NCI-H1694 treated with DMSO at 0.1 percent for 48 hours (cell line): ENCODE measurements around the gene NEDD4L.
A peak's percentile ranks its signal among the peaks of the same experiment; 100 is the strongest.

Experiments used
- DNase-seq: peaks from one replicate; lab custom pipeline; 2025; lab: John Stamatoyannopoulos, UW

NEDD4L gene

DNA sequence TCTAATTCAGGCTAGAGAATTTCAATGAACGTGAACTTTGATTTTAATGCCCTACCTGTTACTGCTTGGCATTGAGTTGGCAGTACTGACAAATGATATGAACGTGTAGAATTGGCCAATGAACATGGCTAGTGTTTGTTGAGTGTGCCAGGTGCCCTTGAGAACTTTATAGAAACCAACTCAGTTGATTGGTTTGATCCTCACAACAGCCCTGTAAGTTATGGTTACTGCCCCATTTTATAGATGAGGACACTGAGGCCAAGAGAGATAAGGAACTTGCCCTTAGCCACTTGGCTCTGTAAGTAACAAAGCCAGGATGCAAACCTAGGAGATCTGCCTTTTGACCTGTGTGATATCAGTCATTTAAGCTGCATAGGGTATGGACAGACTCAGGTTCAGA lies 275.7 kb downstream of the NEDD4L start:
- no peak for DNase-seq

DNA sequence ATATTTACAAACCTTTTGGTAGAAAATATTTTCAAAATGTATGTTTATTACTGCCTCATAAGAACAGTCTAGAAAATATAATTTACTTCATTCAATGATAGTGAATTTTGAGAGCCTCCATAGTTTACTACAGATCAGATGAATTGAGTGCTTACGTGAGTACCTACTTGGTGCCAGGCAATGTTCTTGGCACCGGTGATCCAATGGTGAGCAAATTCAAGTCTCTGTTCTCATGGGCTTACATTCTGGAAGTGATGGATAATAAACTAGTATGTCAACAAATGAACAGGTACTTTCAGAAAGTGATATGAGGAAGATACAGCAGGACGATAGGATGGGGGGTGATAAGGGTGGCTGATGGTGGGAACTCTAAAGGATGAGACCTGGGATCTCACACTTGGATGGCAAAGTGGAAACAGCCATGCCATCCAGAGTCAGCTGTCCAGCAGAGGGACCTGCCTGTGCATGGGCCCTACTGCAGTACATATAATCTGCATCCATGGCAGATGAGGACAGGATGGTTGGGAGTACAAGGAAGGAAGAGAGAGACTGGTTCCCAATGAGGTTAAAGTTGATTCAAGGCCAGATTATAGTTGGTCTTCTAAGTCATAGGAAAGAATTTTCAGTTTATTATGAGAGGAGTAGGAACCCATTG lies 277.0 kb downstream of the NEDD4L start:
- DNase-seq, result no peak

DNA sequence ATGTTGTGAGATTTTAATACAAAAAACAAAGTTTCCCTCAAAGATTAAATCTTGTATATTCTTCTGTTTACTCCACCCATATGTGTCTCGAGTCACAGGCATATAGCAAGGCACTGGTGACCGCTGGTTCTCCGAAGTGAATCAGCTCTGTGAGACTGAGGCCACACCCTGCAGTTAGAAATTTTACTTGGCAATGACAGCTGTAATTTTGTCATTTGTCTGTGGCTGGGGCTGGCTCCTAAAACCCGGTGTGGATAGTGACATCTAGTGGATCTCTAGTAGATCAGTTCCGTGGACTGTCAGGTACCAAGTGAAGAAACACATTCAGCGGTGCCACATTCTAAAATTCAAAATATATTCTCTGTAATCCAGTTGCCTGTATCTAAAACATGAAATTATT lies 278.0 kb downstream of the NEDD4L start:
- peak; percentile 75 for DNase-seq

DNA sequence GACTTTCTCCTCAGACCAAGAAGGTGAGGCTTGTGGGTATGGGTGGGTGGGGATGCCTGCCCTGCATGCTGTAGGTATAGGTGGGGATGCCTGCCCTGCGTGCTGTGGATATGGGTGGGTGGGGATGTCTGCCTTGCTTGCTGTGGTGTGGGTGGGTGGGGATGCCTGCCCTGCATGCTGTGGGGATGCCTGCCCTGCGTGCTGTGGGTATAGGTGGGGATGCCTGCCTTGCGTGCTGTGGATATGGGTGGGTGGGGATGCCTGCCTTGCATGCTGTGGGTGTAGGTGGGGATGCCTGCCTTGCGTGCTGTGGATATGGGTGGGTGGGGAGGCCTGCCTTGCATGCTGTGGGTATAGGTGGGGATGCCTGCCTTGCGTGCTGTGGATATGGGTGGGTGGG lies 278.4 kb downstream of the NEDD4L start:
- DNase-seq, result no peak

DNA sequence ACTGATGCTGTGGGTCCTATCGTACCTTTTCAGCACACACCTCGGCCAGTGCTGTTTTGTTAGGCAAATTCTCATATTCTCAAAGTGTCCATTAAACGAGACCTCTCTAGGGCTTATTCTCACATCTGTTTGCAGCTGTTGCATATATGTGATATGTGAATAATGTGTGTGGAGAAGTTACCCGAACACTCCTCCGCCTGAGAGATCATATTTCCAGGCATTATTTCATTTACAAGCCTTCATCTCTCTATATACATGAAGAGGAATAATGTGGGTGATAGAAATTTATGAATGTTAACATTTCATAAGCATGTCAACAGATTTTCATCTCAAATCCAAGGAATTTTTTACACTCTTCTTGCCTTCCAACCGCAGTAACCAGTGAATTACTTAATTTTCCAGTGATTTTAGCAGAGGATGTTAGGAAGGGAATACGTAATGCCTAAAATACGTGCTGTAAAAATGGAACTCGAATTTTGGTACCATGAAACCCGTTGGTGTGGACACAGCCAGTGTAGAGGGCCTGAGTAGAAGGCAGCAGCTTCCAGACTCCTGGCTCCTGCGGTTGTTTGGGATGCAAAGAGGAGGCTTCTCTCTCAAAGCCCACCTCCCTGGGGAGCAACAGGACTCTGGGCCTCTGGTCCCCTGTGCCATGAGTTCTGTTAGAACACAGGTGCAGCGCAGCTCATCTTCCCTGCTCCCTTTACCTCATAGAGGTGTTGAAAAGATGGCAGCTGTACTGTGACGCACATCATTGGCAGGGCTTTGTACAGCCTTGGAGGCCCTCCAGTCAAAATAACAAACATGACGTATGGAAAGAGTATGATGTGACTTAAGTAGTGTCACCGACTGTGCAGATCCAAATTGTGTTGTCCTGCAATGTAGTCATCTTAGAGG lies 280.1 kb downstream of the NEDD4L start:
- DNase-seq, result no peak

DNA sequence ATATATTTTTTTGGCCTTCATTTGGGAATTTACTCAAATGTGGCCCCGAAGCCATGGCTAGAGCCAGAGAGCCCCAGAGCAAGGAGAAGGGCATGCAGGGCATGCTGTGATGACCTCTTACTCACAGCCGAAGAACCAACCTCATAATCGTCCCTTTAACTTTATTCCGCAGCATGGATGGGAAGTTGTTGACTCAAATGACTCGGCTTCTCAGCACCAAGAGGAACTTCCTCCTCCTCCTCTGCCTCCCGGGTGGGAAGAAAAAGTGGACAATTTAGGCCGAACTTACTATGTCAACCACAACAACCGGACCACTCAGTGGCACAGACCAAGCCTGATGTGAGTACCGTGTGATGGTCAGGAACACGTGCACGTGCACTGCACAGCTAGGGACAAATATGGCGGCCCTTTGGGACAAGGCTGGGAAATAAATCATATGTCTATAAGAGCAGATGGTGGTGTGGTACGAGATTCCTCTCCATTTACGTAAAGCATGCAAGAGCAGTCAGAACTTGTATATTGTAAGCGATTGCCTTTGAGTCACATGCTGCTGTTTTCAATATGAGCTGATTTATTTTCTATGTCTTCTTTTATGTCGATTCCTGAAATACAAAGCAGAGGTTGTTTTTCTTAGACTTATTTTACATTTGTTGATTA lies 280.9 kb downstream of the NEDD4L start:
- no peak for DNase-seq

DNA sequence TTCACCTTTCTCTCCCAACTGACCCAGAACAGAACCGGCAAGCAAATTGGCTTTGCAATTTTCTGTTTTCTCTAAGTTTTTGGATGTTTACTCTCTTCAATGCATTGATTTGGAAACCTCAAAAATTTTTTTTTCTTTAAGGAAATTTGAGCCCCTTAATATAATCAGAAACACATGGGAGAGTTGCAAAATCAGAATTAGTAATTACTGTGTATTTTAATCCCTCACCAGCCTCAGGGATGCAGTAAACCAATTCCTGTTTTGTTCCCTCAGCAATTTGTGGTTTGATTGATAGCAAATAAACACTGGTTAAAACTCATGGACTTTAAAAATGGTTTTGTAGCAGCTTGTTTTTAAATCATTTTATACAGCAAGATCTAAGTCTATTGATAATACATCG lies 281.5 kb downstream of the NEDD4L start:
- DNase-seq, result no peak

DNA sequence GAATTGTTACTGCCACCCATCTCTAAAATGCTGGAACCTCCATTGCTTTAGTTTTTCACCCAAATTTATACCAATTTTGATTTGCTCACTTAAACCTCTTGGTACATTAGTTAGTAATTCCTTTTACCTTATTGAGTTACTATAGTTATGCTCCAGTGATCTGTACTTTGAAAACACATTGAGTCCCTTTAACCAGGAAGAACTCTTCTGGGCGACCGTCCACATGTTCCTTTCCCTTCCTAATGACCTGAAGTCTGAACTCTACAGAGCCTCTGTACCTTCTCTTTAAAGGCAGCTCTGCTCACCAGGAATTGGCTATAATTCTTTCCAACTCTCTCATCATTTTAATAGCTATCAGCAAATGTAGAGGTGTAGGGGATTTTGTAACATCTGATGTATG lies 290.0 kb downstream of the NEDD4L start:
- no peak for DNase-seq

DNA sequence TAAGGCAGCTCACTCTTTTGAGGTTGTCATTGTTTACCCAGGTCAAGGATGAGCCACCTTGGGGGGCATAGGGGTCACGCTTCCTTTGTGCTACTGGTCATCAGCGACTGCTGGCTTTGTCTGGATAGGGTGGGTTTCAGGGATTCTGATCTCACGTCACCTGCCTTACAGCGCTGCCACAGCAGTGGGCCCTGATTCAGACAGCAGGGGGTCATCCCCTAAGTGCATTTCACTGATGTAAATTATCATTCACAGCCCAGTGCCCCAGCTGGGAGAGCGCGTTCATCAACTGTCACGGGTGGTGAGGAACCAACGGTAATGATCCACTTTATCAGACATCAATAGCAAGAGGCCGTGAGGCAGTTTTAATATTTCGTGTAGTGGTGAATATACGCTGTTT lies 291.2 kb downstream of the NEDD4L start:
- no peak for DNase-seq

DNA sequence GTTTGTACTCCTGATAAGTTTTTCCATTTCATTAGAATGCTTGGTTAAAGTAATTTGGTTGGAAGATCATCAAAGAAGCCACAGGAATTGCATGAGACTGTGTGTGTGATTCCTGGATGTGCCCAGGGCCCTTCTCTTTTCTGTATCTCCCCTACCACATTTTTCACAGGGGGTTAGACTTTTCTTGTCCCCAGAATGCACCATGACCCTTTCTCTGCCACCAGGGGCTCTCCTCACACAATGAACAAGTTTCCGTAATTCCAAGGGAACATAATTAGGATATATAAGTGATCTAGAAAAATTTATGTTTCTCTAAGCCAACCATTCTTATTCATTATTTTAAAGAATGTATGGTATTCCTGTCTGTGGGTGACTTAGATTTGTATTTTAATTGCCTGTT lies 291.8 kb downstream of the NEDD4L start:
- DNase-seq, result no peak

DNA sequence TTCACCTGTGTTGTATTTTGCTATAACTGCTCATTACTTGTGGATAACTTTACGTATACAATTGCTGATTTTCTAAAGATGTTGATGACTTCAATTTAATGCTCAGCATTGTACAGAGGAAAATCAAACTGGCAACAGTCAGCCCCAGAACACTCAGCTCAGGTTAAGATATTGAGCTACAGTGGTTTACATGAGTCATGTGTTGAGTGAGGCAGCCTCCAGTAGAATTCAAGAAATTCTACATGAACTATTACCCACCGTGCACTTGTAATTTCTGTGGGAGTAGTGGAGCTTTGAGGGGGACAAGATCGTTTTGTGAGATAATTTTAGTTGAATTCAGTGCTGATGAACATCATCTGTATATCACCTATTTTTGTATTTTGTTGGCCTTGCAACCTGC lies 292.6 kb downstream of the NEDD4L start:
- DNase-seq, result no peak

DNA sequence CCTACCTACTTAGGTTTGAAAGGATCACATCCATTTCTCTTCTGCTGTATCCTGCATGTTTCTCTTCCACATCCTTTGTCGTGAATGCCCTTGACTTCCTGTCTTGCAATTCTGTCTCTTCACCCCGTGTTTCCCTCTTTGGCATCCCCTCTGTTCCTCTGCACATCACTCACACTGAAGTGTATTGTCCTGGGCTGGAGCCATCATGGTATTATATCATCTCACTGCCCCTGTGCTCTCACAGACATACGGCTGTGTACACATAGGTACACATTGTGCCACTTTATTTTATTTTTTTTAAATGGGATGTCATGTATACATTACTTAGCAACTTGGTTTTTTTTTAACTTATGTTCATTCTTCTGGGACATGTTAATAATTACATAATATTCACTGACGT lies 293.3 kb downstream of the NEDD4L start:
- no peak for DNase-seq

DNA sequence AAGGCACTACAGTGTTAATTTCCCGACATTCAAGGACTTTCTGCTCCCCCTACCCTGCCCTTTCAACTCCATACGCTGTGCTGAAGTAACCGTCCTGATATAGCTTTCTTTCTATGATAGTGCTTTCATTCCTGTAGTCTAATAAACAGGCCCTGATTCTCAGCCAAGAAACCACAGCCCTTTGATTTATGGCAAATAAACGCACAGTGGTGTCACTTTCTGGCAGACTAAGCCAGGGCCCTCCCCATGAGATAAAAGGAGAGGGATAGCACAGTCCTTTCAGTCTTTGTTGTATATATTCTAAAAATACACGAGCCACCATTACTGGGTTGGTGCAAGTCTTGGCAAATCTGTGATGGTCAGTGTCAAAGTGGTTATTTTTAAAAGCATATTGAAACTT lies 293.7 kb downstream of the NEDD4L start:
- DNase-seq, result no peak

DNA sequence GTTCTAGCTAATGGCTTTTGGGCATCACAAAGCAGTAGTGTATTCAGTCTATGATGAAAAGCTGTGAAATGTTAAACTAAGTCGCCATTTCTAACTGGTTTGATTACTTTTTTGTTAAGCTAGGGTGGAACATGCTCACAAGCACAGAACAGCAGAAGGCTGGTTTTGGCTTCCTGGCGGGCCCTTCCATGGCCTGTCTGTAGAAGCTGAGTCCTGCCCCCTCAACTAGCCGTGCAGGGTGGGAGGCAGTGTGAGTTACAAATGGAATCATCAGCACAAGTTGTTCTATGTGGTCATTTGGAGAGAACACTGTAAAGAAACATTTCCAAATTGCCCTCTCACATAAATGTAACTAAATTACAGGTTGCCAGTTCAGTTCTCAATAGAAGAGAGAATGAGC lies 294.1 kb downstream of the NEDD4L start:
- no peak for DNase-seq

DNA sequence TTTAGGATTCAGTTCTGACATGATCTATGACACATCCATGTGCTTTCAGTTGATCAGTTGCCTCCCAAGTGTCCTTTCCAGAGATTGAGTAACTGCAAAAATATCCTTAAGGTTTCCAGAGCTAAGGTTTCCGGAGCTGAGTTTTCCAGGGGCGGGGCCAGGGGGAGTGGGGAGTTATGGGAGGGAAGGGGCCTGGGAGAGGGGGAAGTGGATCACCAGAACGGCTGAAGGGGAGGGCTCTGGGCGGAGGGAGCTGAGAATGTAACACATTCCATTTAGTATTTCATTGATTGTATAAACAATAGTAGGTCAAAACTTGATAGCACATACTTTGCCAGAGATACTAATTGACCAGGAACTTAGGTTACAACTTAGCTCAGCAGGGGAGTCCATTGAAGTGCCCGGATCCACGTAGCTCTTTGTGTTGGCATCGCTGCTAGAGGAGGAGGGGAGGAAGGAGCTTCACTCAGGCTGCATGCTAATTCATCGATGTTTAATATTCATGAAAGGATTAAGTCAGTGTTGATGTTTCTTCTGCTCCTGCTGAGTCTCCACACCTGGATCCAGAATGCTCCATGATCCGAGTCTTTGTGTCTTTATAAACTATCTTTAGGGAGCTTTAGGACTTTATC lies 295.1 kb downstream of the NEDD4L start:
- DNase-seq, result no peak

DNA sequence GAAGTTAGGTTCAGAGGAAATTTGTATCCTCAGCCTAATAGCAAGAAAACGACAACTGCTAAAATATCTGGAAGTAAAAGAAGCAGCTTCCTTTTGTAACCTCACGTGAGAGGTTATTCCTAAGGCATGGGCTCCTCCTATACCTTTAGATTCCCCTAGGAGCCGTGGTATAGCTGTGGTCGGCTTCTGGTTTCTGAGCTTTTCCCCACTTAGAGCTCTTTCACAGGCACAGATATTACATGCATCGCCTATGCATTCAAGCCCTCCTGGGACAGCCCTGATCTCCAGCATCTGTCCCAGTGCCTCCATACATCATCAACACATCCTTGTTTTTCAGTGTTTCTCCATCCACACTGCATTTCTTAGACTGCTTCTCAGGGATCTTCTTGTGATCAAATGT lies 295.9 kb downstream of the NEDD4L start:
- DNase-seq, result no peak

DNA sequence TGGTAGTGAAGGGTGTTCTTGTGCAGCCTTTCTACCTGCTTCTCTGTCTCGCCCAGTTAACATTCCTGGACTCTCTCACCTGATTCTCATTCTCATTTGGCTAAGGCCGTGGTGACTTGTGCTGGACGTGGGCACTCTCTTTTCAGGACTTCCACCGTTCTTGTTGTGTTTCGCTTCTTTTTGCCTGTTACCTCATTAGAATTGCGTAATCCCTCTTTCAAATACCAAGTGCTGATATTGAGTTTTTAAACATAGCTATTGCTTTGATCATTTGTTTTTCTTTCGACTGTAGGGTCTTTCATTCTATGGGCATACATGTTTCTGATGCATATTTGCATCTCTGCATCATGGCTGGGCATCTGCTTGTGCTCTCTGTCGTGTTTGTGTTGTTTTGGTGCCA lies 297.9 kb downstream of the NEDD4L start:
- no peak for DNase-seq

DNA sequence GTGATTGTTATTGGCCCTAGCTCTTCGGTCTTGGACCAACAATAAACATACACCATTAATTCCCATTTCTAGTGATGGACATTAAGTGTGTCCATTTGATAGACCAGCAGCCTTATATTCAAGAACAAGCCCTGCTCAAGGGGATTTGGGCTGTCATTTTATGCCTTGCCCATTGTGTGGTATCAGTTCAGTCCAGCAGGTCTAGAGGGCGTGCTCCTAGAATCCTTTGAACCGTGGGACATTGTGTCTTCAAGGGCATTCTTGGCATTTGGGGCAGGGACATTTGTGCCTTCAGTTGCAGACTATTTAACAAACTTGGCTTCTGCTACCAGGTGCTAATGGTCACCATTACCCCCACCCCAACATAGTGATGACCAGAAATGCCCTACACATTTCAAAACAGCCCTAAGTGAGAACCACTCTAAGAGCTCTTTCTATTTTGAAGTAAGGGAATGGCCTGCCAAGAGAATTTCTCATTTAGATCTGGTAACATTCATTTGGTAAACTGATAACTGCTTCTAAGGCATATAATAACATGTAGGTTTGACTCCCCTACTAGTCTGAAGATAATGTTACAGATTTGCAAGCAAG lies 300.1 kb downstream of the NEDD4L start:
- no peak for DNase-seq

DNA sequence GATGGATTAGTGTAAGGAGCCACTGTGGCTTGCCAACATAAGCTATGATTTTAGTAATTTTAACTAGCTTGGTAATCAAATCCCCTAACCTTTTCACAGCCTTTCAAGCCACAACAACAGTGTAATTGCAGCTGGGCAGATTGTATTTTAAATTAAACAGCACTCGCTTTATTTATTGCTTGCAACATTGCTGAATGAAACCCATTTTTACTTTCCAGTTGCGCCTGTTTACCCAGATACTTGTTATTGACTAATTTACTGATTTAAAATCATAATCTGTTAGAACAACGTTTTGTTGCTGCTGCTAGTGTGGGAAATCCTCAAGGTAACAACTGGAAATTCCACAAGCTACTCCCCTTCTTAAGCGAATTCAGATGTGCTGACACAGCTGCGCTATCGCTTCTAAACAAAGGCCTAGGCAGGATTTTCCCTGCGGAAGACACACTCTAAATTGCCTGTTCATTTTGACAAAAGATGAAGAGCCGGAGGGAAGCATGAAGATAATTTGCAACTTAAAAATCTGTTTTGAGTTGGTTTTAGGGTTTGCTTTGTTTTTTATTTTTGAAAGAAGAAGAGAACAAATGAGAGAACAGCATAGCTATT lies 300.9 kb downstream of the NEDD4L start:
- DNase-seq, result no peak

DNA sequence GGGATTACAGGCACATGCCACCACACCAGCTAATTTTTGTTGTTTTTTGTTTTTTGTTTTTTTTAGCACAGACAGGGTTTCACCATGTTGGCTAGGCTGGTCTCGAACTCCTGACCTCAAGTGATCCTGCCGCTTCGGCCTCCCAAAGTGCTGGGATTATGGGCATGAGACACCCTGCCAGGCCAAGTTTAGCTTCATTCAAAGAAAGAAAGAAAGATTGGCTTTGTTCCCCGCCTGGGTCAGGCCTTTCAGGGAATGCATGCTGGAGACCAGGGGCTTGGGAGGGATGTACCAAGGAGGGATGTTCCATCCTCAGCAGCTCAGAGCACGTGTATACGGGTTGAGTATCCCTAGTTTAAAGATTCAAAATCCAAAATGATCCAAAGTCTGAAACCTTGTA lies 301.8 kb downstream of the NEDD4L start:
- no peak for DNase-seq

DNA sequence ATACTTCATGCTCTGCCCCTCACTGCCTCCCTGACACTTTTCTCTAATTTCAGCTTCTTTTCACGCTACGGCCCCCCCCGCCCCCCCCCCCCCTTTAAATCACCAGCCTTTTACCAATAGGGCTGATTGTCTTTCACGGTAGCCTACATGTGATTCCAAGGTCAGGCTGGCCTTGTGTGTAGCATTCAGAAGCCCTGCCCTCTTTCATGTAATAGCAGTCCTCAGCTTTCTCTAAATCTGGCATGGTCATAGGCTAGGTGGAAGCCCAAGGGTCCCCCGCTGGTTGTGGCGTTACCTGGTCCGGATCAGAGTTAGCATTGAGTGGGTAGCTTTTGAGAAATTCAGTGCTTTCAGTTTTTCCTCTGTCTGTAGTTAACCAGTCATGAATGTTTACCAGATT lies 303.1 kb downstream of the NEDD4L start:
- no peak for DNase-seq

DNA sequence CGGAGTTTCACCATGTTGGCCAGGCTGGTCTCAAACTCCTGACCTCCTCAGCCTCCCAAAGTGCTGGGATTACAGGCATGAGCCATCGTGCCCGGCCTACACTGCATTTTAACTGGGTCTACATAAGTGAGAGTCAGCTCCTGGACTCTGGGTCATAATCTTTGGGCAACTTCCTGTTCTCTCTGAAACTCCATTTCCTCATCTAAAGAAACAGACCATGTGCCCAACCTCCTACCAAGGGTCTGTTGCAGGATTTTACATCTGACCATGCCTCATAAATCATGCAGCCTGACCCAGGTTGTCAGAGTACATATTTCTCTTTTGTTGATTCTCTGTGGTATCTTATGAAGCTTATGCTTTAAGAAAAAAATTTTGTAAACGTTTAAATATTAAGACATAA lies 304.5 kb downstream of the NEDD4L start:
- no peak for DNase-seq
